Right cardiac atrium (tissue), 5 donors: ENCODE results near the gene LYSMD2. TPM values are rescaled to one million over a fixed set of nuclear protein-coding genes. Genes with fewer than 3 reads are reported as not detected.

Source experiments
- ATAC-seq, 2 donors: fragments of 200-7000 bp; cut with Tn5 transposase; one replicate each; pipeline versions ENCODE4 v1.8.0 to v1.9.1; 2020; ENCODE audit warnings: moderate library complexity in 2 of 2, mild to moderate bottlenecking in 1 of 2
- DNase-seq, 3 donors: peaks; one replicate each; pipeline ENCODE4 v3.0.0-alpha.2; 2020
- H3K27ac ChIP-seq: one replicate; pipeline ENCODE4 v1.5.1; 2013; ENCODE audit warnings: mild to moderate bottlenecking, low read length, control low read depth, moderate library complexity
- H3K27me3 ChIP-seq: one replicate; pipeline ENCODE4 v1.6.1; 2013; ENCODE audit not compliant: control insufficient read depth, insufficient read depth
- H3K4me1 ChIP-seq: one replicate; pipeline ENCODE4 v1.6.1; 2013; ENCODE audit warnings: low read length; ENCODE audit not compliant: control insufficient read depth, insufficient read depth
- H3K4me3 ChIP-seq: one replicate; pipeline ENCODE4 v1.5.1; 2013; ENCODE audit warnings: low read length, control low read depth
- H3K9me3 ChIP-seq: one replicate; pipeline ENCODE4 v1.6.1; 2013; ENCODE audit warnings: low read length; ENCODE audit not compliant: control insufficient read depth
- WGBS: extraction: QIAGEN DNeasy Blood & Tissue Kit; methylation state at CpG from one replicate; pipeline ENCODE4 v1.1.7; 2013; 5-methylcytosine and 5-hydroxymethylcytosine counted together
- intact Hi-C, 4 donors: fragments of 100-400 bp; cut with DNase I; formaldehyde crosslinking; loops; one replicate each; pipeline versions ENCODE4 v1.11.0 to v1.14.0; 2022 to 2023
- polyA plus RNA-seq: library from polyadenylated mRNA; stranded (reverse); fragments of 200-250 nt; gene quantifications from one replicate; pipeline ENCODE4 v1.2.3, GENCODE V29; 2013
- total RNA-seq, 4 donors: library from RNA; stranded (reverse); fragmentation: NEBNext Ultra II Directional; extraction: Animal tissue kit (Norgen Biotek cat#: 25700); gene quantifications; one replicate each; pipeline ENCODE4 v1.2.1, GENCODE V29; 2021
- donor health status: healthy with polysubstance abuse.
- donor health status: DM: no; HTN: yes; CAD: no.
- donor health status: DM: no; HTN: no; CAD: no.
- donor health status: DM: no; HTN: yes; CAD: no; lungs with severe emphysema.
- donor health status: DM: yes; HTN: yes; CAD: no.

The LYSMD2 gene
- total and polyA plus RNA-seq, 5 donors, result 6.5 to 7.8 (median 6.8) TPM

DNA sequence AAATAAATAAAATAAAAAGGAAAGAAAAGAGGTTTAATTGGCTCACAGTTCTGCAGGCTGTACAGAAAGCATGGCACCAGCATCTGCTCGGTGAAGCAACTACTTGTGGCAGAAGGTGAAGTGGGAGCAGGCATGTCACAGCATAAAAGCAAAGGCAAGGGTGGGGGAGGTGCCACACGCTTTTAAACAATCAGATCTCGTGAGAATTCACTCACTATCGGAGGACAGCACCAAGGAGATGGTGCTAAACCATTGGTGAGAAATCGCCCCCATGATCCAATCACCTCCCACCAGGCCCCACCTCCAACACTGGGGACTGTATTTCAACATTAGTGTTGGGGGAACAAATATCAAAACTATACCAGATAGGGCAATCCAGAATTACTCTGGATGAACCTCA lies 40.9 kb downstream of the LYSMD2 start:
- Histone ChIP-seq H3K4me3 (no peak overlapping the region), H3K4me1 (no peaks in the 10 kb centered on the region), H3K9me3 (no peaks in the 10 kb centered on the region), H3K27ac (no peak overlapping the region), H3K27me3 (no peaks in the 10 kb centered on the region)
- intact Hi-C loops, result no loop called here
- ATAC-seq (no peak), DNase-seq (no peak)
- 76% methylated on average over 5 of the region's 5 CpGs for WGBS

GRCh38 chr15:51692154-51692553 lies 45.3 kb downstream of the LYSMD2 start:
- intact Hi-C loops, result no loop called here
- DNase-seq (no peak), ATAC-seq (no peak)
- Histone ChIP-seq H3K4me1 (no peaks in the 10 kb centered on the region), H3K9me3 (no peaks in the 10 kb centered on the region), H3K4me3 (no peak overlapping the region), H3K27me3 (no peaks in the 10 kb centered on the region), H3K27ac (no peak overlapping the region)
- WGBS, result 63% methylated on average over 3 of the region's 3 CpGs

GRCh38 chr15:51688863-51689262 lies 48.6 kb downstream of the LYSMD2 start:
- intact Hi-C loops, result no loop called here

GRCh38 chr15:51687565-51687964 lies 49.9 kb downstream of the LYSMD2 start:
- no peak for ATAC-seq
- no peaks in the 10 kb centered on the region for H3K9me3 ChIP-seq
- H3K27ac ChIP-seq, result no peak overlapping the region
- no peaks in the 10 kb centered on the region for H3K27me3 ChIP-seq
- intact Hi-C loops, result no loop called here
- 41% methylated on average over 1 of the region's 1 CpG for WGBS
- DNase-seq, result no peak
- H3K4me3 ChIP-seq, result no peak overlapping the region
- no peaks in the 10 kb centered on the region for H3K4me1 ChIP-seq

More at GRCh38 chr15:51688863-51689262, 48.6 kb downstream of the LYSMD2 start:
- DNase-seq (no peak), ATAC-seq (no peak)
- H3K4me1 ChIP-seq, result no peaks in the 10 kb centered on the region
- 59% methylated on average over 2 of the region's 2 CpGs for WGBS
- H3K9me3 ChIP-seq, result no peaks in the 10 kb centered on the region
- no peak overlapping the region for H3K4me3 ChIP-seq
- H3K27ac ChIP-seq, result no peak overlapping the region
- H3K27me3 ChIP-seq, result no peaks in the 10 kb centered on the region

GRCh38 chr15:51681303-51681963 lies 56.0 kb downstream of the LYSMD2 start, which contains the start of gene SCG3:
TSS of gene SCG3 (plus strand) at chr15:51681503. CDS start at chr15:51681756, 253 bp downstream.
- H3K4me1 ChIP-seq, result no peaks in the 10 kb centered on the region
- intact Hi-C loops, result no loop called here

DNA sequence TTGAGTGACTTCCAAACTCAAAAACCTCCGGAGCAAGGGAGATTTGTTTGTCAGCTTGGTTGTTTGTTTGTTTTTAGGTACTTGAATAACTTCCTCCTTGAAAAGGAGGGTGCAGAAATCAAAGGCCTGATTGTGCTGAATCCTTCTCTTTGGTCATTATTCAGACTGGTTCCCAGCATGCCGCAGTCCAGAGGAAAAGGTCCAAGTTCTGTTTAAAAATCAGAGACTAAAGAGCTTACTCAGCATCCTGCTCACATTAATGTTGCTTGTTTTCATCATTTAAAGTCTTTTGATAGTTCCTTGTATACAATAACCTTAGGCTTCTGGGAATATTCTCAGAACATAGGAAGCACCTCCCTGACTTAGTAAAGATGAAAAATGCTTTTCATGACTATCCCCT lies 57.1 kb downstream of the LYSMD2 start:
- ATAC-seq, result no peak
- no peak for DNase-seq
- H3K4me3 ChIP-seq, result no peak overlapping the region
- H3K9me3 ChIP-seq, result no peaks in the 10 kb centered on the region
- no peaks in the 10 kb centered on the region for H3K4me1 ChIP-seq
- intact Hi-C loops, result no loop called here
- 40% methylated on average over 2 of the region's 2 CpGs for WGBS
- H3K27ac ChIP-seq, result no peak overlapping the region
- no peaks in the 10 kb centered on the region for H3K27me3 ChIP-seq

More at GRCh38 chr15:51681303-51681963, 56.0 kb downstream of the LYSMD2 start, which contains the start of gene SCG3:
- Histone ChIP-seq H3K4me3 (no peak within 1 kb of the TSS), H3K27ac (no peak within 1 kb of the TSS), H3K9me3 (no peaks in the 10 kb centered on the region), H3K27me3 (no peaks in the 10 kb centered on the region)
- peak; percentile 78 to 93 (median 90) for DNase-seq
- WGBS, result 2% methylated on average over 38 of the region's 38 CpGs
- ATAC-seq, result peak; percentile 87 to 92

- DNase-seq, result no peak
- no peaks in the 10 kb centered on the region for H3K9me3 ChIP-seq
- H3K27me3 ChIP-seq, result no peaks in the 10 kb centered on the region
- intact Hi-C loops, result no loop called here
- ATAC-seq, result no peak
- no peak overlapping the region for H3K27ac ChIP-seq
- no peak overlapping the region for H3K4me3 ChIP-seq
- no peaks in the 10 kb centered on the region for H3K4me1 ChIP-seq
- 60% methylated on average over 2 of the region's 2 CpGs for WGBS
Observed at GRCh38 chr15:51678096-51678495, 59.4 kb downstream of the LYSMD2 start.

GRCh38 chr15:51677452-51677851 lies 60.0 kb downstream of the LYSMD2 start:
- H3K9me3 ChIP-seq, result no peaks in the 10 kb centered on the region
- 77% methylated on average over 2 of the region's 2 CpGs for WGBS
- ATAC-seq (no peak), DNase-seq (no peak)
- no peak overlapping the region for H3K4me3 ChIP-seq
- H3K27me3 ChIP-seq, result no peaks in the 10 kb centered on the region
- H3K27ac ChIP-seq, result no peak overlapping the region
- no peaks in the 10 kb centered on the region for H3K4me1 ChIP-seq
- intact Hi-C loops, result no loop called here

DNA sequence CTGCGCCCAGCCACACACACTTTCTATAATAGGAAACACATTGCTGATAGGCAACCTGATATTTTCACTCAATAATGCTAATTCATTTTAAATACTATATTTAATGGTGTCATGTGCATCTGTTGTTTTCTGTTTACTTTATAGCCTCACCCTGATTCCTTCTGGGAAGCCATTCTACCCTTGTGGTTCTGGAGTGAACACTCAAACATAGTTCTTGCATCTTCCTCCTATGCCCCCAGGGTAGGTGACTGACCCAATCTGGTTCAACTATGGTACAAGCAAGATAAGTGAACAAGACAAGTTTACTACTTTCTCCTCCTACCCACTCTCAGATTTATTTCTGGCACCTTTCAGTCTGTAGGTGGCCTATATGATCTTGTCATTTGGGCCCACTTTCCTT lies 60.4 kb downstream of the LYSMD2 start:
- H3K9me3 ChIP-seq, result no peaks in the 10 kb centered on the region
- no peaks in the 10 kb centered on the region for H3K27me3 ChIP-seq
- no peak overlapping the region for H3K27ac ChIP-seq
- H3K4me1 ChIP-seq, result no peaks in the 10 kb centered on the region
- ATAC-seq (no peak), DNase-seq (no peak)
- 96% methylated on average over 1 of the region's 1 CpG for WGBS
- intact Hi-C loops, result no loop called here
- H3K4me3 ChIP-seq, result no peak overlapping the region

DNA sequence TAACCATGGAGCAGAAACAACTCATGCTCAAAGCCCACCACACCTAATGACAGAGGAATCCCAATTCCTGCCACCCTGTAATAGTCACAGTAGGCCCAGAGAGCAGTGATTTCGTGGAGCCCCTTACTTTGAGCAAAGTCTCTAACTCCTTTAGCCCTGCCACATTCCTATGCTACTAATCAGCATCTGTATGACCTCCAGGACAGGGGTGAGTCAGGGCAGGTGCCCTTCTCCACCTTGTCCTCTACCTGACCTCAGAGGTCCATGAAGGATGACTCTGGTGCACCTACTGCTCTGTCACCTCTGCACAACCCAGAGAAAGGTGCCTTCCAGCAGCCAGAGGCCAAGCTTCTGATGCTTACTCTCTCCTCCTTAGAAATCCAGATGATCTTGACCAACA lies 62.2 kb downstream of the LYSMD2 start:
- 39% methylated on average over 1 of the region's 1 CpG for WGBS
- DNase-seq (no peak), ATAC-seq (no peak)
- intact Hi-C loops, result no loop called here
- H3K4me1 ChIP-seq, result no peaks in the 10 kb centered on the region
- H3K27ac ChIP-seq, result no peak overlapping the region
- no peak overlapping the region for H3K4me3 ChIP-seq
- no peaks in the 10 kb centered on the region for H3K27me3 ChIP-seq
- no peaks in the 10 kb centered on the region for H3K9me3 ChIP-seq
